Peyer's patch (tissue), 4 donors: ENCODE measurements around the gene BHLHE23.

Experiments
- CTCF ChIP-seq, 6 experiments: fragments of 450-650 bp in 4 of 6; fragments of 200-600 bp in 2 of 6; sonication (generic) in 1 of 6; IDR thresholded peaks; one replicate each; pipeline ENCODE4 v1.5.1; 2017 to 2019; ENCODE audit warnings: antibody characterized with exemption in 6 of 6, mild to moderate bottlenecking in 3 of 6, moderate library complexity in 1 of 6
- POLR2A ChIP-seq, 2 donors: fragments of 450-650 bp; IDR thresholded peaks; one replicate each; pipeline ENCODE4 v1.5.1; 2017; ENCODE audit warnings: antibody characterized with exemption in 2 of 2, mild to moderate bottlenecking in 2 of 2, moderate library complexity in 2 of 2

- no peak for TF ChIP-seq POLR2A (IDR thresholded peaks at IDR 0.05)
- TF ChIP-seq CTCF (IDR thresholded peaks at IDR 0.05): no peak
Observed at GRCh38 chr20:63023071-63023935, 16.5 kb upstream of the BHLHE23 start.
